Measurements from ENCODE around the gene C19orf38.

Gene C19orf38

DNA sequence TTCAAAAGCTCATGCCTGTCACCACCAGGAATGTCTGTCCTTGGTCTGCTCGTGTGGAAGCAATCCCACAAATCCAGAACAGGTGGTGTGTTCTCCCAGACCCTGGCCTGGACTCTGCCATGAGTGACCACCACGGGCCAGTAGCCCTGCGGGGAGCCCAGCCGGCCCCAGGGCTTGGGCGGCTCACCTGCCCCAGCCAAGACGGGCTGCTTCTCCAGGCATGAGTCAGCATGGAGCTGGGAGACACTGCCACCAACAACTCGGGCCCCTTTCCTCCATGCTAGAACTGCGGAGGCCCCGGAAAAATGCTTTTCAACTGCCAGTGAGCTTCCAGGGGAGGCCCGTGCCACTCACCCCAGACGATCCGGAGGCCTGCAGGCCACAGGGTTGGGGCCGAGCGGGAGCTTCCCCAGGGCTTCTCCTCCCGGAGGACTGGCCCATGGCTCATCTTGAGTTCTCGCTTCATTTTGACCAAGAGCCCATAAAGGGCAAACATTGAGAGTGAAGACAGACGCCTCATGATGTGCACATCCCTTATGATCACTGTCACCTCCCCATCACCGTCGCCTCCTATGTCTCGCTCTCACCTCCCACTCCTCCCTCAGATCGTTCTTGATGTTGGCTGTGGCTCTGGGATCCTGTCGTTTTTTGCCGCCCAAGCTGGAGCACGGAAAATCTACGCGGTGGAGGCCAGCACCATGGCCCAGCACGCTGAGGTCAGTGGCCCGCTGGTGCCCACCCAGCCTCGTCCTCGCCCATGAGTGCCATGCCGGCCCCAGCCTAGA lies 63.6 kb downstream of the C19orf38 start:
- no peak for DNase-seq (ENCODE audit: low read depth)

DNA sequence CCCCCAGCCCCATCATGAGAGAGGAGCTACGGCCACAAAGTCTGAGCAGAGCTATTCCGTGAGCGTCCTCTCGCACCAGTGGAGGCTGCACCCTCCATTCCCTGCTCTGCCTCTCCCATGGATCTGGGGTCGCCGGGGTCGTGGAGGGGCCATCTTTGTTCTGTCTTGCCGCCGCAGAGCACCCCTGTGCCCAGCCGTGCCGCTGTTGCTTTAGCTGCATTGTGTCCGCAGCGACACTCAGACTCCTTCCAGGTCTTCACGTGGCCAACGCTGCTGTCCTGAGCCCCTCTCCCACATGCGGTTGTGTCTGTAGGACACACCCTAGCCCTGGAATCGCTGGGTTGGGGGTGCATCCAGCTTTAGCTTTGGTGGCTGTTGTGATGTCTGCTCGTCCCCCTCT lies 64.4 kb downstream of the C19orf38 start:
- DNase-seq (ENCODE audit: low read depth) = no peak

DNA sequence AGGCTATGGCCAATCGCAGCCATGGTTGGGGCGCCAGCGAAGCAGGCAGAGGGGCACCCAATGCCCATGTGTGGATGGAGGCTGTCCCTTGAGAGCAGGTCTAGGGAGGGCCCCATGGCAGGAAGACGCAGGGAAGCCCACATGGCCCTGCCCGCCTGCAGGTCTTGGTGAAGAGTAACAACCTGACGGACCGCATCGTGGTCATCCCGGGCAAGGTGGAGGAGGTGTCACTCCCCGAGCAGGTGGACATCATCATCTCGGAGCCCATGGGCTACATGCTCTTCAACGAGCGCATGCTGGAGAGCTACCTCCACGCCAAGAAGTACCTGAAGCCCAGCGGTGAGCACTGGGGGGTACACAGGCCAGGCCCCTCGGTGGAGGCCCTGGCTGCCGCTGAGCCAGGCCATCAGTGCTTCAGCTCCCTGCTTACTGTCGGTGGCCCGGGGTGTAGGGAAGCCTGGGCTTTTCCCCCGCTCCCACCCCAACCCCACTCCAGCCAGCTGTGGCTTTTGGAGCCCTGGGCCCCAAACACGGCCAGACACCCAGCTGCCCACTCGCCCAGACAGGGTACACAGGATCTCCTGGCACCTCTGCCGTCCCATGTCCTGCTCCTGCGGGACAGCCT lies 65.6 kb downstream of the C19orf38 start:
- DNase-seq (ENCODE audit: low read depth) = no peak

DNA sequence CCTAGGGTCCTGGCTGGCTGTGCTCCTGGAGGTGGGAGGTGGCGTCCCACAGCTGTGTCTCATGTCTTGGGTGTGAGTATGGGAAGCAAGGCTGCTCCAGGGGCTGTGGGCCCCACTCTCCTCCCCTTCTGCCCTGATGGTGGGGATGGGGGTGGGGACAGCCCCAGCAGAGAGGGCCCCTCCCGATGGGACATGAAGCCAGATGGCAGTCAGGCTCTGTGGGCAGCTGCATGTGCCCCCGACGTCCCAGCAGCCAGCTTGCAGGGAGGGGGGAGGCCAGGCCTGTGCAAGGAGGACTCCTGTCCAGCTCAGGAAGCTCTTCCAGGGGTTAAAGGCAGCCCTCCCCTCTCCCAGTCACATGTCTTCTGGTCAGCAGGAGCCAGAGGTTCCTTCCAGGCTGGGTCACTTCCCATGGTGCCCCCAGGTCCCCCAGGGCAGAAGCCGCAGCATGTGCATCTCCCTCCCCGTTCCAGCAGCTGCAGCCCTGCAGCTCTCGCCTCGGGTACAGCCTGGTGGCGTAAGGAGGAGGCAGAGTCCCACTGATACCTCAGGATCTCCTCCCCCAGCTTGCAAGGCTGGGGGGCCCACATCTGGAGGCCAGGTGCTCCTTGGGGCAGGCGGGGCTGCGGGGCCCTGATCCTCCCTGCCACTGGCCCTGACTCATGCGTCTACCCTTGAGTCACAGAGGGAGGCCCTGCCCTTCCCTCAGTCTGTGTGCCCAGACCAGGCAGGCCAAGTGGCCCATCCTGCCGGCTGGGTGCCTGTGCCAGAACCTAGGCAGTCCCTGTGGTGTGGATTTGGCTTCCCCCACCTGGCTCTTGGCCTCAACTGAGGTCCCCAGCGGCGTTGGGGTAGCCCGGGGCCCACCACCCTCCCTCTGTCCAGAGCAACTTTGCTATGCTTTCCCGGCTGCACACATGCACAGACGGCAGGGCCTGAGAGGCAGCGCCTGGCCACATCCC lies 67.2 kb downstream of the C19orf38 start:
- no peak for DNase-seq (ENCODE audit: low read depth)

DNA sequence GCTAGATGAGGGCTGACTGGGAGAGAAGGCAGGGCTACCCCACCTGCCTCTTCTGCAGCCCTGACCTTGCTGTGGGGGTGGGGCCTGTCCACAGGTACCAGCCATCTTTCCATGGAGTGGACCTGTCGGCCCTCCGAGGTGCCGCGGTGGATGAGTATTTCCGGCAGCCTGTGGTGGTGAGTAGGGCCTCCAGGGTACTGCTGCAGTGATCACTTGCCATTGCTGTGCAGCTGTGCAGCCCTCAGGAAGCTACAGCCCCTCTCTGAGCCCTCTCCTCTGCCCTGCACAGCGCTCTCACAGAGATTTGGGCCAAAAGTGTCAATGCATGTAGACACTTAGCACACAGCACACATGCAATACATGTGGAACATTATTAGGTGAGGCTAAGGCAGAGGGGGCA lies 68.4 kb downstream of the C19orf38 start:
- no peak for DNase-seq (ENCODE audit: low read depth)

DNA sequence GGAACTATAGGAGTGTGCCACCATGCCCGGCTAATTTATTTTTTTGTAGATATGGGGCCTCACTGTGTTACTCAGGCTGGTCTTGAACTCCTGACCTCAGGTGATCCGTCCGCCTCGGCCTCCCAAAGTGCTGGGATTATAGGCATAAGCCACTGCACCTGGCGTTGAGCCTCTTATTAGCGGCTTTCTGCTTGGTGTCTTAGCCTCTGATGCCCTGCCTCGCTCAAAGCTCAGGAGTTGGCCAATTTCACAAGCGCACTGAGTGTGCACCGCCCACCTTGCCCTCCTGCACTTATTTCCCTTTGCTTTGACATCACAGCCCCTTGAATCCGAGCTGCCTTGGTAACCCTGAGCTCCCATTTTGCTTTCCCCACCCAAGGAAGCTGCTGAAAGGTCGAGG lies 70.1 kb downstream of the C19orf38 start:
- DNase-seq (ENCODE audit: low read depth) = no peak
